GM18502 (cell line): ENCODE measurements around the gene SLC25A1.

Source experiments
- ATAC-seq: cut with Tn5 transposase; IDR thresholded peaks from one replicate; pipeline ENCODE4 v1.9.1; 2021; ENCODE audit warnings: mild to moderate bottlenecking; ENCODE audit not compliant: unreplicated experiment, poor library complexity

Gene SLC25A1

GRCh38 chr22:19143967-19144400 lies 34.6 kb downstream of the SLC25A1 start:
- no peak for ATAC-seq

GRCh38 chr22:19143212-19143611 lies 35.3 kb downstream of the SLC25A1 start:
- no peak for ATAC-seq

- no peak for ATAC-seq
Measured at GRCh38 chr22:19142394-19142793, 36.1 kb downstream of the SLC25A1 start.

- no peak for ATAC-seq
Measured at GRCh38 chr22:19139974-19140373, 38.6 kb downstream of the SLC25A1 start.

- no peak for ATAC-seq
Measured at GRCh38 chr22:19139001-19139356, 39.6 kb downstream of the SLC25A1 start.

GRCh38 chr22:19138217-19139000 lies 40.1 kb downstream of the SLC25A1 start:
- ATAC-seq: no peak

- no peak for ATAC-seq
Measured at GRCh38 chr22:19137384-19138216, 40.9 kb downstream of the SLC25A1 start.

GRCh38 chr22:19136915-19137314 lies 41.6 kb downstream of the SLC25A1 start:
- ATAC-seq: no peak

- ATAC-seq: no peak
Measured at GRCh38 chr22:19134874-19135273, 43.7 kb downstream of the SLC25A1 start.

- no peak for ATAC-seq
Measured at GRCh38 chr22:19134176-19134831, 44.2 kb downstream of the SLC25A1 start.

GRCh38 chr22:19133561-19133960 lies 45.0 kb downstream of the SLC25A1 start:
- no peak for ATAC-seq

GRCh38 chr22:19132693-19133400 lies 45.7 kb downstream of the SLC25A1 start:
- ATAC-seq: no peak

GRCh38 chr22:19132153-19132552 lies 46.4 kb downstream of the SLC25A1 start:
- ATAC-seq: no peak

- no peak for ATAC-seq
Measured at GRCh38 chr22:19131685-19132015, 46.9 kb downstream of the SLC25A1 start.

GRCh38 chr22:19130959-19131684 lies 47.4 kb downstream of the SLC25A1 start, which contains the start of gene TSSK2:
TSS of gene TSSK2 (plus strand) at chr22:19131308. CDS start at chr22:19131400, 92 bp downstream.
- ATAC-seq: no peak

- no peak for ATAC-seq
Measured at GRCh38 chr22:19129871-19130270, 48.7 kb downstream of the SLC25A1 start.

- no peak for ATAC-seq
Measured at GRCh38 chr22:19128946-19129727, 49.4 kb downstream of the SLC25A1 start.

GRCh38 chr22:19128009-19128401 lies 50.5 kb downstream of the SLC25A1 start:
- ATAC-seq: no peak
